BLaER1 treated with 17β-estradiol and CSF1 and Interleukin-3, amounts not matched to agents 10 nM and 100 nM (cell line): Measurements from ENCODE around the gene RADIL.

ENCODE experiments used
- H3K27ac ChIP-seq, 11 experiments: shearing (Covaris generic); formaldehyde crosslinking; 2 replicates each; pipeline ENCODE4 v1.8.1; 2022
- H3K27me3 ChIP-seq, 11 experiments: shearing (Covaris generic); formaldehyde crosslinking; 2 replicates each; pipeline ENCODE4 v1.8.1; 2022
- H3K36me3 ChIP-seq, 11 experiments: shearing (Covaris generic); formaldehyde crosslinking; 2 replicates each; pipeline ENCODE4 v1.8.1; 2022
- H3K4me1 ChIP-seq, 10 experiments: shearing (Covaris generic); formaldehyde crosslinking; 2 replicates each; pipeline ENCODE4 v1.8.1; 2022
- H3K4me2 ChIP-seq, 11 experiments: shearing (Covaris generic); formaldehyde crosslinking; 2 replicates each; pipeline ENCODE4 v1.8.1; 2022
- H3K4me3 ChIP-seq, 10 experiments: shearing (Covaris generic); formaldehyde crosslinking; 2 replicates each; pipeline ENCODE4 v1.8.1; 2022
- H3K9ac ChIP-seq, 11 experiments: shearing (Covaris generic); formaldehyde crosslinking; 2 replicates each; pipeline ENCODE4 v1.8.1; 2022
- H3K9me3 ChIP-seq, 11 experiments: shearing (Covaris generic); formaldehyde crosslinking; replicated peaks in 1 of 11; 2 replicates each; pipeline ENCODE4 v1.8.1; 2022
- H4K20me1 ChIP-seq, 11 experiments: shearing (Covaris generic); formaldehyde crosslinking; 2 replicates each; pipeline ENCODE4 v1.8.1; 2022
- Cebpa-rat ChIP-seq, 11 experiments: shearing (Covaris generic); IDR thresholded peaks; 2 replicates each; pipeline ENCODE4 v1.8.1; 2022

Gene RADIL

GRCh38 chr7:4851459-4852422 lies 31.8 kb downstream of the RADIL start:
- Histone ChIP-seq H3K36me3 (peaks cover 0 to 13% (median 0%) of the 10 kb centered on the region in 11 experiments; a peak in 5 of 22 replicates), H3K9ac (no peak overlapping the region), H3K4me2 (peak overlapping the region in 9 of 11 experiments; percentile 20 to 81 (median 50); a peak in 17 of 22 replicates), H3K27ac (peak overlapping the region in 5 of 11 experiments; percentile 0 to 62 (median 58); a peak in 8 of 22 replicates), H3K9me3 (peaks cover 8 to 33% (median 26%) of the 10 kb centered on the region in 11 experiments; a peak in 20 of 22 replicates), H4K20me1 (no peaks in the 10 kb centered on the region), H3K4me3 (no peak overlapping the region; a peak in 1 of 20 replicates), H3K4me1 (peaks cover 8 to 28% (median 15%) of the 10 kb centered on the region in 10 experiments; a peak in 16 of 20 replicates), H3K27me3 (no peaks in the 10 kb centered on the region)
- TF ChIP-seq Cebpa-rat (IDR thresholded peaks at IDR 0.05) = no peak

GRCh38 chr7:4850262-4850795 lies 33.2 kb downstream of the RADIL start:
- Histone ChIP-seq H3K27ac (no peak overlapping the region), H3K4me3 (no peak overlapping the region), H3K9ac (no peak overlapping the region), H3K36me3 (peaks cover 0 to 13% (median 0%) of the 10 kb centered on the region in 11 experiments; a peak in 5 of 22 replicates), H3K4me2 (no peak overlapping the region; a peak in 1 of 22 replicates), H3K27me3 (0 out of 22 replicates have a peak, but pooled peaks cover 0 to under 1% (median 0%) of the 10 kb centered on the region in 11 experiments), H3K4me1 (peaks cover 22 to 36% (median 27%) of the 10 kb centered on the region in 10 experiments), H4K20me1 (no peaks in the 10 kb centered on the region), H3K9me3 (peaks cover 8 to 33% (median 26%) of the 10 kb centered on the region in 11 experiments; a peak in 20 of 22 replicates)
- TF ChIP-seq Cebpa-rat (IDR thresholded peaks at IDR 0.05) = no peak

GRCh38 chr7:4849390-4849789 lies 34.1 kb downstream of the RADIL start:
- Histone ChIP-seq H3K4me1 (peaks cover 26 to 41% (median 34%) of the 10 kb centered on the region in 10 experiments), H3K27me3 (peaks cover 0 to 4% (median 0%) of the 10 kb centered on the region in 11 experiments; a peak in 1 of 22 replicates)
- no peak for TF ChIP-seq Cebpa-rat (IDR thresholded peaks at IDR 0.05)

GRCh38 chr7:4845740-4846142 lies 37.8 kb downstream of the RADIL start:
- TF ChIP-seq Cebpa-rat (IDR thresholded peaks at IDR 0.05) = no peak
- peak overlapping the region; percentile 17 to 75 (median 65); a peak in 19 of 22 replicates for H3K9ac ChIP-seq
- peaks cover 0 to 11% (median 0%) of the 10 kb centered on the region in 11 experiments; a peak in 1 of 22 replicates for H3K27me3 ChIP-seq
- peak overlapping the region; percentile 73 to 92 (median 86) for H3K4me2 ChIP-seq
- peaks cover 1 to 5% (median 3%) of the 10 kb centered on the region in 11 experiments; a peak in 19 of 22 replicates for H3K9me3 ChIP-seq
- no peaks in the 10 kb centered on the region for H4K20me1 ChIP-seq
- peaks cover 0 to 3% (median 0%) of the 10 kb centered on the region in 11 experiments; a peak in 2 of 22 replicates for H3K36me3 ChIP-seq
- H3K4me3 ChIP-seq = peak overlapping the region; percentile 26 to 67 (median 50); a peak in 19 of 20 replicates
- peaks cover 17 to 41% (median 33%) of the 10 kb centered on the region in 10 experiments for H3K4me1 ChIP-seq
- H3K27ac ChIP-seq = peak overlapping the region in 8 of 11 experiments; percentile 45 to 67 (median 54); a peak in 16 of 22 replicates

More at GRCh38 chr7:4849390-4849789, 34.1 kb downstream of the RADIL start:
- Histone ChIP-seq H3K4me2 (no peak overlapping the region), H4K20me1 (no peaks in the 10 kb centered on the region), H3K36me3 (peaks cover 0 to 13% (median 0%) of the 10 kb centered on the region in 11 experiments; a peak in 5 of 22 replicates), H3K9me3 (peaks cover 8 to 33% (median 26%) of the 10 kb centered on the region in 11 experiments; a peak in 20 of 22 replicates), H3K9ac (no peak overlapping the region), H3K27ac (no peak overlapping the region), H3K4me3 (no peak overlapping the region)

- H4K20me1 ChIP-seq = peaks cover 0 to 16% (median 13%) of the 10 kb centered on the region in 11 experiments; a peak in 14 of 22 replicates
- H3K27me3 ChIP-seq = peaks cover 0 to 33% (median 0%) of the 10 kb centered on the region in 11 experiments; a peak in 6 of 22 replicates
- H3K9ac ChIP-seq = no peak overlapping the region
- no peak overlapping the region for H3K27ac ChIP-seq
- peaks cover 32 to 73% (median 64%) of the 10 kb centered on the region in 10 experiments for H3K4me1 ChIP-seq
- no peak overlapping the region for H3K4me2 ChIP-seq
- no peak for TF ChIP-seq Cebpa-rat (IDR thresholded peaks at IDR 0.05)
- no peaks in the 10 kb centered on the region for H3K9me3 ChIP-seq
- H3K4me3 ChIP-seq = no peak overlapping the region
- H3K36me3 ChIP-seq = no peaks in the 10 kb centered on the region
Observed at GRCh38 chr7:4842319-4843064, 41.0 kb downstream of the RADIL start.

- no peak for TF ChIP-seq Cebpa-rat (IDR thresholded peaks at IDR 0.05)
- Histone ChIP-seq H3K27ac (no peak overlapping the region), H3K9ac (no peak overlapping the region), H3K9me3 (no peaks in the 10 kb centered on the region), H3K4me1 (peaks cover 36 to 79% (median 71%) of the 10 kb centered on the region in 10 experiments), H3K4me3 (no peak overlapping the region), H3K36me3 (no peaks in the 10 kb centered on the region), H4K20me1 (peaks cover 0 to 23% (median 20%) of the 10 kb centered on the region in 11 experiments; a peak in 14 of 22 replicates), H3K27me3 (peaks cover 0 to 38% (median 0%) of the 10 kb centered on the region in 11 experiments; a peak in 6 of 22 replicates), H3K4me2 (peak overlapping the region in 2 of 11 experiments; percentile 27 to 94; a peak in 3 of 22 replicates)
Observed at GRCh38 chr7:4841836-4842235, 41.7 kb downstream of the RADIL start.

- H3K36me3 ChIP-seq = no peaks in the 10 kb centered on the region
- TF ChIP-seq Cebpa-rat (IDR thresholded peaks at IDR 0.05) = no peak
- no peak overlapping the region for H3K4me3 ChIP-seq
- peaks cover 0 to 42% (median 0%) of the 10 kb centered on the region in 11 experiments; a peak in 6 of 22 replicates for H3K27me3 ChIP-seq
- H3K9ac ChIP-seq = no peak overlapping the region
- no peaks in the 10 kb centered on the region for H3K9me3 ChIP-seq
- H3K4me1 ChIP-seq = peaks cover 39 to 81% (median 73%) of the 10 kb centered on the region in 10 experiments
- H3K4me2 ChIP-seq = peak overlapping the region in 6 of 11 experiments; percentile 17 to 94 (median 27); a peak in 9 of 22 replicates
- peaks cover 0 to 29% (median 21%) of the 10 kb centered on the region in 11 experiments; a peak in 14 of 22 replicates for H4K20me1 ChIP-seq
- H3K27ac ChIP-seq = no peak overlapping the region
Observed at GRCh38 chr7:4841007-4841784, 42.3 kb downstream of the RADIL start.
